ENCODE measurements around the gene DDX24. TPM values are rescaled to one million over a fixed set of nuclear protein-coding genes. Genes with fewer than 3 reads are reported as not detected.
A peak's percentile ranks its signal among the peaks of the same experiment; 100 is the strongest.

The DDX24 gene
- total RNA-seq (2014; rRNA removed; shearing (Covaris generic)): 81.5 and 91.5 TPM in 2 replicates
- total RNA-seq (2022): 143 and 172 TPM in 2 replicates
- percentile 89 among the genes with signal in this experiment for Bru-seq, nascent RNA
- percentile 82 among the genes with signal in this experiment for BruChase-seq, experiment 1, labeled RNA remaining after a 6-hour chase
- percentile 86 among the genes with signal in this experiment for BruChase-seq, experiment 2, labeled RNA remaining after a 2-hour chase
- long read RNA-seq, full-length matches to known transcripts: 218 of 235 reads
- long read RNA-seq, partial matches to known transcripts: 15 of 235 reads
- long read RNA-seq, other reads (novel, unspliced or antisense): 2 of 235 reads

- no TSS peak for BruUV-seq (replicated peaks)
- Histone ChIP-seq H3K4me3 (ENCODE audit: low read depth, low read length, poor library complexity, severe bottlenecking) (peak within 1 kb of the TSS; percentile 91), H3K4me1 (ENCODE audit: insufficient read depth, low read length, poor library complexity, severe bottlenecking) (peaks cover 38% of the 10 kb centered on the region), H3K4me2 (ENCODE audit: low read length) (peak within 1 kb of the TSS; percentile 98), H3K27ac (ENCODE audit: low read depth, low read length, poor library complexity, severe bottlenecking) (peak within 1 kb of the TSS; percentile 50), H4K20me1 (ENCODE audit: insufficient read depth, low read length) (peaks cover 12% of the 10 kb centered on the region; the same call in 1 of the 2 replicates), H3K9me3 (ENCODE audit: low read length) (peaks cover 4% of the 10 kb centered on the region), H3K9me2 (ENCODE audit: insufficient read depth, low read length) (peaks cover 5% of the 10 kb centered on the region; the same call in 1 of the 2 replicates), H2AFZ (ENCODE audit: low read length) (peak within 1 kb of the TSS; percentile 97), H3K79me2 (ENCODE audit: insufficient read depth, low read depth, low read length) (peaks cover 59% of the 10 kb centered on the region), H3K36me3 (ENCODE audit: insufficient read depth, low read length) (peaks cover 37% of the 10 kb centered on the region)
- intact Hi-C loops (cut with micrococcal nuclease; ENCODE audit: unreplicated experiment): loop anchor here (2.0 to 5.0 kb wide), 2 partner anchors 46 to 56 kb away; partner anchors contain the start of gene IFI27L2
- CTCF ChIA-PET (ENCODE audit: unreplicated experiment): interaction anchor here (1.0 to 1.6 kb wide), 4 partner anchors 12 to 53 kb away, joined by 3 to 6 read pairs (median 3); no protein-coding TSS in a partner anchor
- TF ChIP-seq, protein P1, sequence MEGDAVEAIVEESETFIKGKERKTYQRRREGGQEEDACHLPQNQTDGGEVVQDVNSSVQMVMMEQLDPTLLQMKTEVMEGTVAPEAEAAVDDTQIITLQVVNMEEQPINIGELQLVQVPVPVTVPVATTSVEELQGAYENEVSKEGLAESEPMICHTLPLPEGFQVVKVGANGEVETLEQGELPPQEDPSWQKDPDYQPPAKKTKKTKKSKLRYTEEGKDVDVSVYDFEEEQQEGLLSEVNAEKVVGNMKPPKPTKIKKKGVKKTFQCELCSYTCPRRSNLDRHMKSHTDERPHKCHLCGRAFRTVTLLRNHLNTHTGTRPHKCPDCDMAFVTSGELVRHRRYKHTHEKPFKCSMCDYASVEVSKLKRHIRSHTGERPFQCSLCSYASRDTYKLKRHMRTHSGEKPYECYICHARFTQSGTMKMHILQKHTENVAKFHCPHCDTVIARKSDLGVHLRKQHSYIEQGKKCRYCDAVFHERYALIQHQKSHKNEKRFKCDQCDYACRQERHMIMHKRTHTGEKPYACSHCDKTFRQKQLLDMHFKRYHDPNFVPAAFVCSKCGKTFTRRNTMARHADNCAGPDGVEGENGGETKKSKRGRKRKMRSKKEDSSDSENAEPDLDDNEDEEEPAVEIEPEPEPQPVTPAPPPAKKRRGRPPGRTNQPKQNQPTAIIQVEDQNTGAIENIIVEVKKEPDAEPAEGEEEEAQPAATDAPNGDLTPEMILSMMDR (conservative IDR thresholded peaks at IDR 0.05; ENCODE audit: low read length): no peak
- TF ChIP-seq EZH2phosphoT487 (IDR thresholded peaks at IDR 0.05; ENCODE audit: borderline replicate concordance, low read depth, low read length): no peak
- POLR2A ChIA-PET: interaction anchor here (0.5 to 2.2 kb wide), 9 partner anchors 9 to 123 kb away, joined by 3 to 9 read pairs (median 4); partner anchors contain the start of gene IFI27L2
- peak; percentile 96 for DNase-seq (ENCODE audit: low spot score)
Measured at GRCh38 chr14:94080621-94081385, at the start of gene DDX24, which contains the start of gene IFI27L1. Gene DDX24 (minus strand): TSS chr14:94081202. CDS start chr14:94079742, 1,460 bp downstream. Gene IFI27L1 (plus strand): TSS chr14:94081310. CDS start chr14:94096938, 15,628 bp downstream.

DNA sequence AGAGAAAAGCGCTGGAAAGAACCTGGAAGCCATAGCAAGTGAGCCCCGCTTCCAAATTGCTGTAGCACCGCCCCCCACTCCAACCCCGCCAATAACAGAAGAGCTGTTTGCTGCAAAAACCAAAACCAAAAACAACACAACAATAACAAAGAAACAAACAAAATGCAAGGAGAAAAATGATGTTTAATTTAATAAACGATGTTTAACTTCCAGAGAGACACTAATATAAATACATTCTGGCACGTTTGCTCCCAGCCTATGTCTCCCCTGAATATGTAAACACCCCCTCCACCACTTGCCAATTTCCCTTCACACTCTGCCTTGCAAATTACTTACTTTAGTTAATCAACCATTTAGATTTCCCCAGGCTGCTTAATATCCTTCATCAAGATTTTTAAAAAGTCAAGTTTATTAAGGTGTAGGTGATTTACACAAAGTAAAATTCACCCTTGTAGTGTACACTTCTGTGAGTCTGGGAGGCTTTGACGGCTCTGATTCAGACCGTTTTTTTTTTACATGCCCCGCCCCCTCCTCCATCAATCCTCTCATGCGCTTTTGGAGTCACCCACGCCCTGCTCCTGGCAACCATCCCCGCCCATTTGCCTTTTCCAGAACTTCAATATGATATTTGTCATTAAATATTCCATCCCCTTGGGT lies 48.9 kb upstream of the DDX24 start:
- peak overlapping the region; percentile 71 for H3K4me3 ChIP-seq (ENCODE audit: low read depth, low read length, poor library complexity, severe bottlenecking)
- H3K9me3 ChIP-seq (ENCODE audit: low read length): no peaks in the 10 kb centered on the region
- peaks cover 14% of the 10 kb centered on the region for H3K4me1 ChIP-seq (ENCODE audit: insufficient read depth, low read length, poor library complexity, severe bottlenecking)
- peak overlapping the region; percentile 97 for H3K4me2 ChIP-seq (ENCODE audit: low read length)
- H3K79me2 ChIP-seq (ENCODE audit: insufficient read depth, low read depth, low read length): no peaks in the 10 kb centered on the region
- no peaks in the 10 kb centered on the region for H3K36me3 ChIP-seq (ENCODE audit: insufficient read depth, low read length)
- H3K9me2 ChIP-seq (ENCODE audit: insufficient read depth, low read length): no peaks in the 10 kb centered on the region
- intact Hi-C loops (cut with micrococcal nuclease; ENCODE audit: unreplicated experiment): loop anchor here (5.0 to 10.0 kb wide), 3 partner anchors 48 to 357 kb away; partner anchors contain the start of genes DDX24 and IFI27L1
- no peak overlapping the region for H3K27ac ChIP-seq (ENCODE audit: low read depth, low read length, poor library complexity, severe bottlenecking)
- BruUV-seq (replicated peaks): no TSS peak
- TF ChIP-seq EZH2phosphoT487 (IDR thresholded peaks at IDR 0.05; ENCODE audit: borderline replicate concordance, low read depth, low read length): no peak
- TF ChIP-seq, protein P1 (conservative IDR thresholded peaks at IDR 0.05; ENCODE audit: low read length): peak; percentile 18; the same call in 1 of the 2 replicates
- H4K20me1 ChIP-seq (ENCODE audit: insufficient read depth, low read length): no peaks in the 10 kb centered on the region
- POLR2A ChIA-PET: interaction anchor here (0.9 to 1.9 kb wide), 3 partner anchors 13 to 49 kb away, joined by 3 to 5 read pairs (median 4); partner anchors contain the start of genes DDX24 and IFI27L1
- CTCF ChIA-PET (ENCODE audit: unreplicated experiment): interaction anchor here (0.6 kb wide), 1 partner anchor 27 kb away, joined by 3 read pairs; no protein-coding TSS in a partner anchor
- DNase-seq (ENCODE audit: low spot score): peak; percentile 40
- peak overlapping the region; percentile 100 for H2AFZ ChIP-seq (ENCODE audit: low read length)

Measured in OCI-LY7 (cell line).